Measurements from ENCODE around the gene FURIN.
"Not testable (repeated sequence)": the region's sequence is repeated elsewhere in the genome, so short reads cannot be mapped to it uniquely, and the experiment has no call there.

Gene FURIN

DNA sequence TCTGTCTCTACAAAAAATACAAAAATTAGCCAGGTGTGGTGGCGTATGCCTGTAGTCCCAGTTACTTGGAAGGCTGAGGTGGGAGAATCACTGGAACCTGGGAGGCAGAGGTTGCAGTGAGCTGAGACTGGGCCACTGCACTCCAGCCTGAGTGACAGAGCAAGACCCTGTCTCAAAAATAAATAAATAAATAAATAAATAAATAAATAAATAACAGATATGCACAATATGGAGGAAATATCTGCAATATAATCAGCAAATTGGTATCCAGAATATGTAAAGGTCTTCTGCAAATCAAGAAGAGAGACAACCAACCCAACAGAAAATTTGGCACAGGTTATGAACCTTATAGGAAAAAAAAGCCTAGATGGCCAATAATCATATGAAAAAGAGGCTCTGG, 19.0 kb upstream of the FURIN start:
- H3K9me3 ChIP-seq (ENCODE audit: control insufficient read depth, low read length); H3K4me1 ChIP-seq (ENCODE audit: control insufficient read depth, insufficient read depth, low read length); H3K36me3 ChIP-seq (ENCODE audit: control insufficient read depth, insufficient read depth, low read length); H3K9ac ChIP-seq (ENCODE audit: low read length); H3K4me3 ChIP-seq (ENCODE audit: low read length); H3K27me3 ChIP-seq (ENCODE audit: control insufficient read depth, insufficient read depth, low read length): not testable (repeated sequence)

- no peak overlapping the region for H3K4me3 ChIP-seq (ENCODE audit: low read length)
- H3K4me1 ChIP-seq (ENCODE audit: control insufficient read depth, insufficient read depth, low read length): no peaks in the 10 kb centered on the region
- H3K36me3 ChIP-seq (ENCODE audit: control insufficient read depth, insufficient read depth, low read length): no peaks in the 10 kb centered on the region
- no peaks in the 10 kb centered on the region for H3K27me3 ChIP-seq (ENCODE audit: control insufficient read depth, insufficient read depth, low read length)
- H3K9ac ChIP-seq (ENCODE audit: low read length): no peak overlapping the region
- no peaks in the 10 kb centered on the region for H3K9me3 ChIP-seq (ENCODE audit: control insufficient read depth, low read length)
Measured at GRCh38 chr15:90851114-90851513, 17.3 kb upstream of the FURIN start.

- no peaks in the 10 kb centered on the region for H3K27me3 ChIP-seq (ENCODE audit: control insufficient read depth, insufficient read depth, low read length)
Measured at GRCh38 chr15:90851940-90852339, 16.4 kb upstream of the FURIN start.

GRCh38 chr15:90855139-90855538, 13.2 kb upstream of the FURIN start:
- Histone ChIP-seq H3K36me3 (ENCODE audit: control insufficient read depth, insufficient read depth, low read length) (no peaks in the 10 kb centered on the region), H3K4me3 (ENCODE audit: low read length) (no peak overlapping the region), H3K27me3 (ENCODE audit: control insufficient read depth, insufficient read depth, low read length) (no peaks in the 10 kb centered on the region), H3K9ac (ENCODE audit: low read length) (no peak overlapping the region), H3K9me3 (ENCODE audit: control insufficient read depth, low read length) (no peaks in the 10 kb centered on the region), H3K4me1 (ENCODE audit: control insufficient read depth, insufficient read depth, low read length) (peaks cover 23% of the 10 kb centered on the region)

More at GRCh38 chr15:90851940-90852339, 16.4 kb upstream of the FURIN start:
- Histone ChIP-seq H3K36me3 (ENCODE audit: control insufficient read depth, insufficient read depth, low read length) (no peaks in the 10 kb centered on the region), H3K4me3 (ENCODE audit: low read length) (no peak overlapping the region), H3K9ac (ENCODE audit: low read length) (no peak overlapping the region), H3K4me1 (ENCODE audit: control insufficient read depth, insufficient read depth, low read length) (peaks cover 6% of the 10 kb centered on the region), H3K9me3 (ENCODE audit: control insufficient read depth, low read length) (no peaks in the 10 kb centered on the region)

DNA sequence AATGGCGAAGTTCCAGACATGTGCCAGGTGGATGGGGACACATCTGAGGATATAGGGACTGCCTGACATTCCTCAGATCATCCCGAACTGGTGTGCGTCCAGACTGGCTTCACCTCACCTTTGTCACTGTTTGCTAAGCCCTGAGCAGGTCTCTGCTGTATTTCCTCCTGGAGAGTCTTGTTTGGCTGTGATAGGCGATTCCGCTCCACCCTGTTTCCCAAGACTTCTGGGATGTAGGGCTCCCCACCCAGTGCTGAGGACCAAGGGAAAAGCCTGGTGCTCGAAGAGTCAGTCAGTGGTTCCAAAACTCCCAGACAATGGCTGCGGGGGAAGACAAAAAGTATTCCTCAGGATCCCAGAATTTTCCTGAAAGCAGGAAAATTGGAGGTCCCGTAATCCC, 11.1 kb upstream of the FURIN start:
- Histone ChIP-seq H3K4me3 (ENCODE audit: low read length) (no peak overlapping the region), H3K36me3 (ENCODE audit: control insufficient read depth, insufficient read depth, low read length) (no peaks in the 10 kb centered on the region), H3K4me1 (ENCODE audit: control insufficient read depth, insufficient read depth, low read length) (peaks cover 30% of the 10 kb centered on the region), H3K27me3 (ENCODE audit: control insufficient read depth, insufficient read depth, low read length) (no peaks in the 10 kb centered on the region), H3K9me3 (ENCODE audit: control insufficient read depth, low read length) (no peaks in the 10 kb centered on the region), H3K9ac (ENCODE audit: low read length) (no peak overlapping the region)

DNA sequence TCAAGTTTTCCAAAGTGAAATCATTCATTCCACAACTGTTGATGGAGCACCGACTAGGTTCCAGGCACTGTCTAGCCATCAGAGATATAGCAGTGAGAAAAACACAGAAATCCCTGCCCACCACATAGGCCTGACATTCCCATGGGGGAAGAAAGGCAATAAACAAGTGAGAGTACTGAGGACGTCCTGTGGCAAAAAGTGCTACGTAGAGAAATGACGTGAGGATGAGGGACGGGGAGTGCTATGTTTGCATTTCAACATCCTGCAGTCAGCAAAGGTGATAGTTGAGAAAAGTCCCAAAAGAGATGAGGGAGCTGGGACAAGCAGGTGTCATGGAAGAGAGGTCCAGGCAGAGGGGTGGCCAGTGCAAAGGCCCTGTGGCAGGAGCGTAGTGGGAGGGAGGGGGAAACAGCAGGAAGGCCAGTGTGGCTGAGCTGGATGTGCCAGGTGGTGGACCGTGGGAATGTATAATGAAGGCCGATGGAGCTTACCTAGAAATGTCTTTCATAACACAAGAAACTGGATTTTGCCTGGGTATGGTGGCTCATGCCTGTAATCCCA, 10.4 kb upstream of the FURIN start:
- H3K36me3 ChIP-seq (ENCODE audit: control insufficient read depth, insufficient read depth, low read length): no peaks in the 10 kb centered on the region
- H3K4me3 ChIP-seq (ENCODE audit: low read length): no peak overlapping the region
- peaks cover 30% of the 10 kb centered on the region for H3K4me1 ChIP-seq (ENCODE audit: control insufficient read depth, insufficient read depth, low read length)
- H3K27me3 ChIP-seq (ENCODE audit: control insufficient read depth, insufficient read depth, low read length): no peaks in the 10 kb centered on the region
- no peak overlapping the region for H3K9ac ChIP-seq (ENCODE audit: low read length)
- H3K9me3 ChIP-seq (ENCODE audit: control insufficient read depth, low read length): no peaks in the 10 kb centered on the region

- H3K9ac ChIP-seq (ENCODE audit: low read length): no peak overlapping the region
- no peak overlapping the region for H3K4me3 ChIP-seq (ENCODE audit: low read length)
- H3K4me1 ChIP-seq (ENCODE audit: control insufficient read depth, insufficient read depth, low read length): peaks cover 30% of the 10 kb centered on the region
- no peaks in the 10 kb centered on the region for H3K27me3 ChIP-seq (ENCODE audit: control insufficient read depth, insufficient read depth, low read length)
- H3K36me3 ChIP-seq (ENCODE audit: control insufficient read depth, insufficient read depth, low read length): no peaks in the 10 kb centered on the region
- no peaks in the 10 kb centered on the region for H3K9me3 ChIP-seq (ENCODE audit: control insufficient read depth, low read length)
Measured at GRCh38 chr15:90859234-90860131, 8.9 kb upstream of the FURIN start.

DNA sequence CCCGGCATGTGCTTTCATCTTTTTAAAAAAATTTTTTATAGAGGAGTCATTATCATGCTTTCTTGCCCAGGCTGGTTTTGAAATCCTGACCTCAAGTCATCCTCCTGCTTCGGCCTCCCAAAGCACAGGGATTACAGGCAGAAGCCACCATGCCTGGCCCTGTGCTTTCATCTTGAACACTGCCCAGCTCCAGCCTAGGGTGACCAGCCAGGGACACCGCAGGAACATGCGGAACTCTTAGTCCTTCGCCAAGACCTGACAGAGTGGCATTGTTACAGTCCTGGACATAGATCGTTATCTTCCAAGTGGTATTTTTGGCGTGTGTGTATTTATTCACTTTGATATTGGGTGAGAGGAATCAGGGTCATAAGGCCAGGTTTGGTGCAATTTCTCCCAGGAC, 7.9 kb upstream of the FURIN start:
- no peaks in the 10 kb centered on the region for H3K9me3 ChIP-seq (ENCODE audit: control insufficient read depth, low read length)

DNA sequence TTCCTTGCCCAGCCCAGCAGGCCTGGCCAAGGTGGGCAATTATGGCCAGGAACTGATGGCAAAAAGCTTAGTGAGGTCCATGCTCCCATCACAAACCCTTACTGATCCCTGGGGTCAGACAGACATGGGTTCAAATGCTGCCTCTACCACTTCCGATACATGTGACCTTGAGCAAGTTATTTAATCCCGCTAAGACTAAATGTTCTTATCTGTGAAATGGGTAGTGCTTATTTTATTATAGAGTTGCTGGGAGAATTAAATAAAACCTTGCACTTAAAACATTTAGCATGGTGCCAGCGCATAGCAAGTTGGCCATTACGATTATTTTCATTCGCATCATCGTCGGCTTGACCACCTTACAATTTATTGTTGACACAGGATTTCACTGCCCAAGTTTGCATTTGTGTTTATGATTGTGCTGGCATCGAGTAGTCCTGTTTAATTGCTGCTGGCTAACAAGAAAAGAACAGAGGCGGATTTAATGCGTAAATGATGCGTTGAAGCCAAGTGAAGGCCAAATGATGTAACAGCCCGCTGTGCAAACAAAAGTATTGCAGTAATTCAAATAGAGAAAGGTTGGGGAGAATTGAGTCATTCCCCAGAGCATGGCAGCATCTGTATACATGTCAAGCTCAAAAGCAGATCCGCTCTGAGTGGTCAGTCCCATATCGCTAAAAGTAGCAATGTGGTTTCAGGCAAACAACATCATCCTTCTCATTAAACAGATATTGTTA, 7.3 kb upstream of the FURIN start:
- H3K9ac ChIP-seq (ENCODE audit: low read length): no peak overlapping the region
- no peak overlapping the region for H3K4me3 ChIP-seq (ENCODE audit: low read length)
- no peaks in the 10 kb centered on the region for H3K27me3 ChIP-seq (ENCODE audit: control insufficient read depth, insufficient read depth, low read length)
- H3K4me1 ChIP-seq (ENCODE audit: control insufficient read depth, insufficient read depth, low read length): peaks cover 30% of the 10 kb centered on the region
- no peaks in the 10 kb centered on the region for H3K36me3 ChIP-seq (ENCODE audit: control insufficient read depth, insufficient read depth, low read length)
- no peaks in the 10 kb centered on the region for H3K9me3 ChIP-seq (ENCODE audit: control insufficient read depth, low read length)

More for the DNA sequence above, 7.9 kb upstream of the FURIN start:
- H3K4me3 ChIP-seq (ENCODE audit: low read length): no peak overlapping the region
- no peak overlapping the region for H3K9ac ChIP-seq (ENCODE audit: low read length)
- H3K4me1 ChIP-seq (ENCODE audit: control insufficient read depth, insufficient read depth, low read length): peaks cover 30% of the 10 kb centered on the region
- no peaks in the 10 kb centered on the region for H3K36me3 ChIP-seq (ENCODE audit: control insufficient read depth, insufficient read depth, low read length)
- H3K27me3 ChIP-seq (ENCODE audit: control insufficient read depth, insufficient read depth, low read length): no peaks in the 10 kb centered on the region

DNA sequence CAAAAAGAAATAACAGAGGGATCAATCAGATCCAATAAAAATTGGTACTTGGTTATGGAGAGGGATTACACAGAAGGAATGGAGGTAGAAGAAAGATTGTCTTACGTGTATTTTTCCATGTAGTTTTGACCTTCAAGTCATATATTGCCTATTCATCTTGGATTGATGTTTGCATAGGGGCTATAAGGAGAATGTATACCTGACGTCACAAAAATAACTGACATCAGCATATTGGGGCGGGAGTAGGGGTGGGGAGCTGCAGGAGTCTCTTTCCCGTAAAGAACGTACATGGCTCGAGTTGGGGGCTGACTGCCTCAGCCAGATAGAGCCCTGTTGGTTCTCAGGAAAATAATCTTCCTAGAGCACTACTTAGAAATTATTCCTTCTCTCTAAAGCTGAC, 5.9 kb upstream of the FURIN start:
- Histone ChIP-seq H3K9me3 (ENCODE audit: control insufficient read depth, low read length) (no peaks in the 10 kb centered on the region), H3K36me3 (ENCODE audit: control insufficient read depth, insufficient read depth, low read length) (no peaks in the 10 kb centered on the region), H3K4me3 (ENCODE audit: low read length) (no peak overlapping the region), H3K27me3 (ENCODE audit: control insufficient read depth, insufficient read depth, low read length) (no peaks in the 10 kb centered on the region), H3K9ac (ENCODE audit: low read length) (no peak overlapping the region), H3K4me1 (ENCODE audit: control insufficient read depth, insufficient read depth, low read length) (peaks cover 21% of the 10 kb centered on the region)

DNA sequence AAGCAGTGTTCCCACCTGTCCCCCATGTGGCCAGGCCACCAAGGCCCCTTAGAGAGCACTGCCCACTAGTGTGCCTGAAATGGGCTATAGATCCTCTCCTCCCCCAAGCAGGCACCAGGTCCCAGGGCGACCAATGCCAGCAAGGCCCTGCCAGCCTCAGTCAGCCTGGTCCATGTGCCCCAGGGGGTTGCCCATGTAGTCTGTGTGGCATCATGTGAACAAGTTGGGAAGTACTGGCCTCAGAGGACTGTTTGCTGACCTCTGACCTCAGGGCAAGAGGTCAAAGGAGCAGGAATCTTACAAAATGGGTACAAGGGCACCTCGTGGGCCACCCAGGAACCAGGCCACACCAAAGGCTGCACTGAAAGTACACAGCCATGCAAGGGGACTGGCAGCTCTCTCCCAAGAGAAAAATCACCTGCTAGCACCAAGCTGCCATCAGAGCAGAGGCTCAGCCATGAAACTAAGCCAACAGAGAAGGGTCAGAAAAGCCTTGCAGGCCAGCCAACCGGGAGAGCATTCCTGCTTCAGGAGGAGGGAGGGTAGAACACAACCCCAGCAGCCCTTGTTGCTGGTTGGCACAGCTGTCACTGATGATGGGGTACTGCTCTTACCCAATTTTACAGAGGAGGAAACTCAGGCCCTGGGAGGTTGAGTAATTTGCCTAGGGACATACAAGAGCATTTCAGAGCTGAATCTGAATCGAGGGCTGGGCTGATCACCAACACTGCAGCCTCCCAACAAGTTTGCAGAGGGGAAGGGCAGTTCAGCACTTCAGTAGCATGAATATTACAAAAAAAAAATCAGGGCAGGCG, 5.2 kb upstream of the FURIN start:
- Histone ChIP-seq H3K9ac (ENCODE audit: low read length) (no peak overlapping the region), H3K4me3 (ENCODE audit: low read length) (no peak overlapping the region), H3K27me3 (ENCODE audit: control insufficient read depth, insufficient read depth, low read length) (no peaks in the 10 kb centered on the region), H3K9me3 (ENCODE audit: control insufficient read depth, low read length) (no peaks in the 10 kb centered on the region), H3K36me3 (ENCODE audit: control insufficient read depth, insufficient read depth, low read length) (no peaks in the 10 kb centered on the region), H3K4me1 (ENCODE audit: control insufficient read depth, insufficient read depth, low read length) (peaks cover 17% of the 10 kb centered on the region)

Data from mucosa of stomach (tissue), 1 donor.